ENCODE measurements around the gene POLDIP2.

GRCh38 chr17:28388106-28388505, 30.8 kb upstream of the POLDIP2 start:
- TF ChIP-seq, protein P1, sequence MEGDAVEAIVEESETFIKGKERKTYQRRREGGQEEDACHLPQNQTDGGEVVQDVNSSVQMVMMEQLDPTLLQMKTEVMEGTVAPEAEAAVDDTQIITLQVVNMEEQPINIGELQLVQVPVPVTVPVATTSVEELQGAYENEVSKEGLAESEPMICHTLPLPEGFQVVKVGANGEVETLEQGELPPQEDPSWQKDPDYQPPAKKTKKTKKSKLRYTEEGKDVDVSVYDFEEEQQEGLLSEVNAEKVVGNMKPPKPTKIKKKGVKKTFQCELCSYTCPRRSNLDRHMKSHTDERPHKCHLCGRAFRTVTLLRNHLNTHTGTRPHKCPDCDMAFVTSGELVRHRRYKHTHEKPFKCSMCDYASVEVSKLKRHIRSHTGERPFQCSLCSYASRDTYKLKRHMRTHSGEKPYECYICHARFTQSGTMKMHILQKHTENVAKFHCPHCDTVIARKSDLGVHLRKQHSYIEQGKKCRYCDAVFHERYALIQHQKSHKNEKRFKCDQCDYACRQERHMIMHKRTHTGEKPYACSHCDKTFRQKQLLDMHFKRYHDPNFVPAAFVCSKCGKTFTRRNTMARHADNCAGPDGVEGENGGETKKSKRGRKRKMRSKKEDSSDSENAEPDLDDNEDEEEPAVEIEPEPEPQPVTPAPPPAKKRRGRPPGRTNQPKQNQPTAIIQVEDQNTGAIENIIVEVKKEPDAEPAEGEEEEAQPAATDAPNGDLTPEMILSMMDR (IDR thresholded peaks at IDR 0.05) = no peak
- no peak for TF ChIP-seq POLR2AphosphoS5 (IDR thresholded peaks at IDR 0.05)

All from upper lobe of left lung (tissue), 4 donors.